GM23338 (cell line): ENCODE results near the gene SCLY. TPM values are rescaled to one million over a fixed set of nuclear protein-coding genes. Genes with fewer than 3 reads are reported as not detected.

Experiments used
- ATAC-seq: fragments of 200-7000 bp; cut with Tn5 transposase; 3 replicates; pipeline ENCODE4 v1.9.1; 2020
- DNase-seq: peaks from one replicate; pipeline ENCODE4 v3.0.0-alpha.2; 2015; ENCODE audit warnings: low spot score
- H2AFZ ChIP-seq: fragments of 200-600 bp; sonication (generic); 2 replicates; pipeline ENCODE4 v1.8.0; 2016; ENCODE audit warnings: antibody characterized with exemption, mild to moderate bottlenecking, moderate library complexity
- H3F3A ChIP-seq: fragments of 200-600 bp; sonication (generic); replicated peaks from 2 replicates; pipeline ENCODE4 v1.8.0; 2017; ENCODE audit warnings: antibody characterized with exemption, mixed run types, low read depth
- H3K27ac ChIP-seq: fragments of 200-600 bp; sonication (generic); 2 replicates; pipeline ENCODE4 v1.6.1; 2016; ENCODE audit warnings: low read depth
- H3K27me3 ChIP-seq: fragments of 200-600 bp; sonication (generic); 2 replicates; pipeline ENCODE4 v1.8.0; 2016; ENCODE audit warnings: mild to moderate bottlenecking, mixed run types, moderate library complexity; ENCODE audit not compliant: insufficient read depth
- H3K36me3 ChIP-seq: fragments of 200-600 bp; sonication (generic); 2 replicates; pipeline ENCODE4 v1.8.0; 2016; ENCODE audit warnings: mild to moderate bottlenecking; ENCODE audit not compliant: insufficient read depth
- H3K4me1 ChIP-seq: fragments of 200-600 bp; sonication (generic); 2 replicates; pipeline ENCODE4 v1.8.0; 2016; ENCODE audit warnings: mild to moderate bottlenecking, moderate library complexity; ENCODE audit not compliant: insufficient read depth
- H3K4me2 ChIP-seq: fragments of 200-600 bp; sonication (generic); 2 replicates; pipeline ENCODE4 v1.7.1; 2017; ENCODE audit warnings: mixed run types
- H3K4me3 ChIP-seq: fragments of 200-600 bp; sonication (generic); 2 replicates; pipeline ENCODE4 v1.6.1; 2016; ENCODE audit warnings: mixed run types
- H3K79me2 ChIP-seq: fragments of 200-600 bp; sonication (generic); replicated peaks from 2 replicates; pipeline ENCODE4 v1.8.0; 2017; ENCODE audit warnings: mild to moderate bottlenecking; ENCODE audit not compliant: insufficient read depth
- H3K9me2 ChIP-seq: fragments of 200-600 bp; sonication (generic); 2 replicates; pipeline ENCODE4 v1.8.0; 2017; ENCODE audit not compliant: insufficient read depth
- H4K20me1 ChIP-seq: fragments of 200-600 bp; sonication (generic); replicated peaks from 2 replicates; pipeline ENCODE4 v1.8.0; 2017; ENCODE audit warnings: mild to moderate bottlenecking; ENCODE audit not compliant: insufficient read depth
- H3K27ac Mint-ChIP-seq: 2 replicates; pipeline ENCODE4 v1.8.0; 2020; ENCODE audit warnings: inconsistent platforms, mild to moderate bottlenecking, moderate library complexity, mixed read lengths
- H3K27me3 Mint-ChIP-seq: 3 replicates; pipeline ENCODE4 v1.8.0; 2022; ENCODE audit warnings: low read depth, mild to moderate bottlenecking, moderate library complexity, mixed read lengths, inconsistent platforms; ENCODE audit not compliant: insufficient read depth, poor library complexity
- H3K36me3 Mint-ChIP-seq: 3 replicates; pipeline ENCODE4 v1.8.0; 2021; ENCODE audit warnings: low read depth, mild to moderate bottlenecking, inconsistent platforms, moderate library complexity, mixed read lengths
- H3K4me1 Mint-ChIP-seq: 3 replicates; pipeline ENCODE4 v1.8.0; 2020; ENCODE audit warnings: mild to moderate bottlenecking, inconsistent platforms, mixed read lengths
- H3K4me3 Mint-ChIP-seq: 3 replicates; pipeline ENCODE4 v1.8.0; 2021; ENCODE audit warnings: moderate library complexity, mild to moderate bottlenecking, inconsistent platforms, mixed read lengths
- H3K9me3 Mint-ChIP-seq: 3 replicates; pipeline ENCODE4 v1.8.0; 2020; ENCODE audit warnings: moderate library complexity, mild to moderate bottlenecking, inconsistent platforms, mixed read lengths
- EZH2phosphoT487 ChIP-seq: fragments of 200-600 bp; sonication (generic); IDR thresholded peaks from one replicate; pipeline ENCODE4 v1.8.1; 2018; ENCODE audit warnings: antibody characterized with exemption; ENCODE audit not compliant: unreplicated experiment
- NANOG ChIP-seq: IDR thresholded peaks from 2 replicates; pipeline ENCODE4 v1.6.1; 2016; ENCODE audit warnings: antibody characterized with exemption, borderline replicate concordance
- POLR2AphosphoS5 ChIP-seq: IDR thresholded peaks from 2 replicates; pipeline ENCODE4 v1.6.1; 2016; ENCODE audit warnings: antibody characterized with exemption, low read depth
- STAT1 ChIP-seq: IDR thresholded peaks from one replicate; pipeline ENCODE4 v1.6.1; 2016; ENCODE audit warnings: antibody characterized with exemption; ENCODE audit not compliant: unreplicated experiment
- ZNF331 ChIP-seq: fragments of 250-450 bp; sonication (Bioruptor Pico); IDR thresholded peaks from 2 replicates; pipeline ENCODE4 v1.5.0; 2020; ENCODE audit warnings: low read depth, mild to moderate bottlenecking, moderate library complexity
- ZNF462 ChIP-seq: fragments of 250-450 bp; sonication (Bioruptor Pico); IDR thresholded peaks from 2 replicates; pipeline ENCODE4 v1.5.0; 2020; ENCODE audit warnings: mild to moderate bottlenecking, moderate library complexity
- polyA plus RNA-seq: library from polyadenylated mRNA; unstranded; fragments of >200 nt; fragmentation: Nextera tagmentation; extraction: Ambion mirVana; gene quantifications from 2 replicates; pipeline ENCODE4 v1.2.1, GENCODE V29; 2016
- total RNA-seq: library from RNA; depleted of rRNA; stranded (reverse); fragments of >200 nt; shearing (Covaris generic); gene quantifications from 2 replicates; pipeline ENCODE4 v1.2.3, GENCODE V29; 2014
- TF ChIP-seq, protein P1 (sequence below): IDR thresholded peaks from 2 replicates; pipeline ENCODE4 v1.6.1; 2016; ENCODE audit warnings: antibody characterized with exemption

Gene SCLY
- total and polyA plus RNA-seq, 2 experiments from 2014 or later = 57.2 to 80.3 TPM

- TF ChIP-seq ZNF462 (CRISPR knock-in tag) = no peak
- TF ChIP-seq EZH2phosphoT487 = no peak
Observed at GRCh38 chr2:238091436-238092060, 30.7 kb downstream of the SCLY start (continued).

- no peak overlapping the region for H2AFZ ChIP-seq
- no peaks in the 10 kb centered on the region for H3K79me2 ChIP-seq
- H3K4me3 ChIP-seq = no peak overlapping the region
- ATAC-seq (no peak), DNase-seq (no peak)
- H4K20me1 ChIP-seq = no peaks in the 10 kb centered on the region; the same call in 1 of the 2 replicates
- peaks cover 26% of the 10 kb centered on the region for H3K27me3 Mint-ChIP-seq
- H3K4me2 ChIP-seq = no peak overlapping the region
- no peak overlapping the region; the same call in 2 of the 3 replicates for H3K4me3 Mint-ChIP-seq
- H3K36me3 Mint-ChIP-seq = peaks cover 57% of the 10 kb centered on the region
- no peaks in the 10 kb centered on the region for H3K9me2 ChIP-seq
- H3K9me3 Mint-ChIP-seq = no peaks in the 10 kb centered on the region; the same call in 2 of the 3 replicates
- H3F3A ChIP-seq = peaks cover 8% of the 10 kb centered on the region; the same call in 1 of the 2 replicates
- H3K27ac Mint-ChIP-seq = no peak overlapping the region
- H3K4me1 ChIP-seq = peaks cover 22% of the 10 kb centered on the region
- TF ChIP-seq ZNF462 (CRISPR knock-in tag) (no peak), STAT1 (no peak), POLR2AphosphoS5 (no peak), ZNF331 (CRISPR knock-in tag) (no peak), NANOG (no peak)
- TF ChIP-seq, protein P1, sequence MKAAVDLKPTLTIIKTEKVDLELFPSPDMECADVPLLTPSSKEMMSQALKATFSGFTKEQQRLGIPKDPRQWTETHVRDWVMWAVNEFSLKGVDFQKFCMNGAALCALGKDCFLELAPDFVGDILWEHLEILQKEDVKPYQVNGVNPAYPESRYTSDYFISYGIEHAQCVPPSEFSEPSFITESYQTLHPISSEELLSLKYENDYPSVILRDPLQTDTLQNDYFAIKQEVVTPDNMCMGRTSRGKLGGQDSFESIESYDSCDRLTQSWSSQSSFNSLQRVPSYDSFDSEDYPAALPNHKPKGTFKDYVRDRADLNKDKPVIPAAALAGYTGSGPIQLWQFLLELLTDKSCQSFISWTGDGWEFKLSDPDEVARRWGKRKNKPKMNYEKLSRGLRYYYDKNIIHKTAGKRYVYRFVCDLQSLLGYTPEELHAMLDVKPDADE = no peak
- peaks cover 34% of the 10 kb centered on the region for H3K4me1 Mint-ChIP-seq
- H3K27ac ChIP-seq = no peak overlapping the region
- H3K36me3 ChIP-seq = no peaks in the 10 kb centered on the region; the same call in 1 of the 2 replicates
- H3K27me3 ChIP-seq = no peaks in the 10 kb centered on the region
Observed at GRCh38 chr2:238092486-238093035, 31.8 kb downstream of the SCLY start.
